ENCODE data around the gene MTG2. TPM values are rescaled to one million over a fixed set of nuclear protein-coding genes. Genes with fewer than 3 reads are reported as not detected.

The MTG2 gene
- total and polyA plus RNA-seq, 2 experiments from 2014 or later: 11.3 to 11.7 TPM

- ATAC-seq (peak; percentile 89), DNase-seq (ENCODE audit: low spot score) (peak; percentile 76)
Measured at GRCh38 chr20:62208795-62209755, 26.2 kb downstream of the MTG2 start.

GRCh38 chr20:62209850-62210495 lies 27.1 kb downstream of the MTG2 start:
- no peaks in the 10 kb centered on the region; the same call in 1 of the 2 replicates for H4K20me1 ChIP-seq (replicated peaks; ENCODE audit: insufficient read depth)
- H3K9me2 ChIP-seq (ENCODE audit: insufficient read depth): no peaks in the 10 kb centered on the region
- no peak overlapping the region for H2AFZ ChIP-seq
- H3K36me3 ChIP-seq (ENCODE audit: insufficient read depth): no peaks in the 10 kb centered on the region
- H3K79me2 ChIP-seq (replicated peaks; ENCODE audit: insufficient read depth): no peaks in the 10 kb centered on the region
- no peaks in the 10 kb centered on the region; the same call in 1 of the 2 replicates for H3K4me1 ChIP-seq (ENCODE audit: insufficient read depth)
- Mint-ChIP-seq H3K4me1 (peaks cover 8% of the 10 kb centered on the region; the same call in 2 of the 3 replicates), H3K27me3 (ENCODE audit: insufficient read depth, low read depth, poor library complexity) (peaks cover 21% of the 10 kb centered on the region), H3K4me3 (no peak overlapping the region), H3K27ac (no peak overlapping the region), H3K36me3 (ENCODE audit: low read depth) (no peaks in the 10 kb centered on the region), H3K9me3 (no peaks in the 10 kb centered on the region)
- H3F3A ChIP-seq (replicated peaks; ENCODE audit: low read depth): no peaks in the 10 kb centered on the region
- H3K27me3 ChIP-seq (ENCODE audit: insufficient read depth): no peaks in the 10 kb centered on the region
- H3K27ac ChIP-seq (ENCODE audit: low read depth): no peak overlapping the region
- no peak overlapping the region for H3K4me3 ChIP-seq
- ATAC-seq: peak; percentile 8
- TF ChIP-seq ZNF114 (CRISPR knock-in tag; IDR thresholded peaks at IDR 0.05) (no peak), CTCF (conservative IDR thresholded peaks at IDR 0.05; ENCODE audit: low read depth in 2 of 2) (peak; percentile 24 to 46), JUNB (IDR thresholded peaks at IDR 0.05; ENCODE audit: unreplicated experiment) (no peak), STAT1 (IDR thresholded peaks at IDR 0.05; ENCODE audit: unreplicated experiment) (no peak)
- H3K4me2 ChIP-seq: no peak overlapping the region
- no peak for DNase-seq (ENCODE audit: low spot score)

More at GRCh38 chr20:62208795-62209755, 26.2 kb downstream of the MTG2 start:
- no peaks in the 10 kb centered on the region; the same call in 1 of the 2 replicates for H3K4me1 ChIP-seq (ENCODE audit: insufficient read depth)
- H3K27me3 ChIP-seq (ENCODE audit: insufficient read depth): no peaks in the 10 kb centered on the region
- H3K9me3 Mint-ChIP-seq: no peaks in the 10 kb centered on the region
- H4K20me1 ChIP-seq (replicated peaks; ENCODE audit: insufficient read depth): no peaks in the 10 kb centered on the region; the same call in 1 of the 2 replicates
- H3K4me3 ChIP-seq: no peak overlapping the region
- no peaks in the 10 kb centered on the region for H3K79me2 ChIP-seq (replicated peaks; ENCODE audit: insufficient read depth)
- H3K4me3 Mint-ChIP-seq: peak overlapping the region; percentile 14; the same call in 1 of the 3 replicates
- H3K27me3 Mint-ChIP-seq (ENCODE audit: insufficient read depth, low read depth, poor library complexity): peaks cover 18% of the 10 kb centered on the region
- no peaks in the 10 kb centered on the region for H3K36me3 Mint-ChIP-seq (ENCODE audit: low read depth)
- H3K27ac ChIP-seq (ENCODE audit: low read depth): no peak overlapping the region
- H3K9me2 ChIP-seq (ENCODE audit: insufficient read depth): no peaks in the 10 kb centered on the region
- no peak overlapping the region for H2AFZ ChIP-seq
- no peaks in the 10 kb centered on the region for H3K36me3 ChIP-seq (ENCODE audit: insufficient read depth)
- no peaks in the 10 kb centered on the region for H3F3A ChIP-seq (replicated peaks; ENCODE audit: low read depth)
- TF ChIP-seq CTCF (conservative IDR thresholded peaks at IDR 0.05; ENCODE audit: low read depth in 2 of 2): peak; percentile 21 to 57; a peak in 3 of 4 replicates
- no peak for TF ChIP-seq ETS1 (IDR thresholded peaks at IDR 0.05)
- H3K4me1 Mint-ChIP-seq: peaks cover 8% of the 10 kb centered on the region; the same call in 2 of the 3 replicates
- H3K4me2 ChIP-seq: no peak overlapping the region
- H3K27ac Mint-ChIP-seq: no peak overlapping the region; the same call in 1 of the 2 replicates

Data from GM23338 (cell line).